ENCODE data around the gene L3MBTL4. TPM values are rescaled to one million over a fixed set of nuclear protein-coding genes. Genes with fewer than 3 reads are reported as not detected.
"Not testable (repeated sequence)": the region's sequence is repeated elsewhere in the genome, so short reads cannot be mapped to it uniquely, and the experiment has no call there.

The L3MBTL4 gene
- total RNA-seq, 3 donors from 2014 or later = 7.8 to 23.0 (median 19.7) TPM

DNA sequence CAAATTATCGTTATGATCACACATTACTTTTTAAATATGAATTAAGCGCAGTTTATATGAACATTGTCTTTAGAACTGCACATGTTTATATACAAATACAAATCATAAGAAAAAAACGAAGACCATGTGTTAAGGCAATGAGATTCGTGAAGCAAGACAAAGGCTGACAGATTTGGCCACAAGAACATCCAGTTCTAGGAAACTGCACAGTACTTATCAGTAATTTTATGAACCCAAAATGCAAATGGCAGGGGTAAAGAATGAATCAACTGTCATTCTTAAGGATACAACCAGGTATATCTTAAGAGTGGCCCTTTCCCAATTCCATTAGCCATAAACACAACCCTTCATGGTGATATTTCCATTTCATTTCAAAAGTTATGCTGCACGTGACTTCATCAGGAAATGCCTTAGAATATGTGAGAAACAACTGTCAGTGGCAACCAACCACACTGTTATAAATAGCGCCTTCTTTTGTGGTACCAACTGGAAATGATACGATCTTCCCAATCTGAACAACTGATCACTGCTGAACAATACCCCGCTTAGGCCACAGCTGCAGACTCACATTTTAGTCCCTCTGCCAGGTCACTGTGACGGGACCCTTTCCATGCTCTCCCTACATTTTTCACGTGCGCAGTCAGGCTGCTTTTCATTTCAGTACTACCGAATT lies 144.9 kb downstream of the L3MBTL4 start:
- intact Hi-C loops (cut with DNase I; ENCODE audit: low total_unique reads) = no loop called here
- Histone ChIP-seq H3K27ac (no peak overlapping the region), H3K36me3 (no peaks in the 10 kb centered on the region), H3K4me1 (no peaks in the 10 kb centered on the region), H3K9me3 (peaks cover 0 to 3% of the 10 kb centered on the region in 2 donors), H3K4me3 (no peak overlapping the region), H3K27me3 (no peaks in the 10 kb centered on the region)
- TF ChIP-seq POLR2A (IDR thresholded peaks at IDR 0.05) = no peak
- no peak for TF ChIP-seq POLR2AphosphoS5 (IDR thresholded peaks at IDR 0.05)
- TF ChIP-seq, protein P1, sequence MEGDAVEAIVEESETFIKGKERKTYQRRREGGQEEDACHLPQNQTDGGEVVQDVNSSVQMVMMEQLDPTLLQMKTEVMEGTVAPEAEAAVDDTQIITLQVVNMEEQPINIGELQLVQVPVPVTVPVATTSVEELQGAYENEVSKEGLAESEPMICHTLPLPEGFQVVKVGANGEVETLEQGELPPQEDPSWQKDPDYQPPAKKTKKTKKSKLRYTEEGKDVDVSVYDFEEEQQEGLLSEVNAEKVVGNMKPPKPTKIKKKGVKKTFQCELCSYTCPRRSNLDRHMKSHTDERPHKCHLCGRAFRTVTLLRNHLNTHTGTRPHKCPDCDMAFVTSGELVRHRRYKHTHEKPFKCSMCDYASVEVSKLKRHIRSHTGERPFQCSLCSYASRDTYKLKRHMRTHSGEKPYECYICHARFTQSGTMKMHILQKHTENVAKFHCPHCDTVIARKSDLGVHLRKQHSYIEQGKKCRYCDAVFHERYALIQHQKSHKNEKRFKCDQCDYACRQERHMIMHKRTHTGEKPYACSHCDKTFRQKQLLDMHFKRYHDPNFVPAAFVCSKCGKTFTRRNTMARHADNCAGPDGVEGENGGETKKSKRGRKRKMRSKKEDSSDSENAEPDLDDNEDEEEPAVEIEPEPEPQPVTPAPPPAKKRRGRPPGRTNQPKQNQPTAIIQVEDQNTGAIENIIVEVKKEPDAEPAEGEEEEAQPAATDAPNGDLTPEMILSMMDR (IDR thresholded peaks at IDR 0.05) = no peak
- DNase-seq (ENCODE audit: low spot score in 2 of 2) = no peak

DNA sequence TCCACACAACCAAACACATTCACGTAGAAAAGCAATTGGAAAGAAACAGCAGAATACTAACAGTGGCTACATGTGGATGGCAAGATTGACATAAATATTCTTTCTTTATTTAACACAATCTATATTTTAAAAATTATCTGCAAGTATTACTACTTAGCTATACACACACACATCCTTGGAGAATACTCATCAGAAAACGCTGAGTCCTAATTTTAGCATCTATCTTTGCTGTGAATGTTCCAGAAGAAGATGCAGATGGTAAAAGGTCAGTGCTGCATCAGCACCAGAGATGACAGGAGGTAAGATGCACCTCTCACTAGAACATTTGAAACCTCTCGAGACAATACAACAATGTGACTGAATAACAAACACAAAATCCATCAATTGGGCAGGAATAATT lies 148.5 kb downstream of the L3MBTL4 start:
- H3K27ac ChIP-seq = no peak overlapping the region
- H3K4me3 ChIP-seq = no peak overlapping the region
- DNase-seq (ENCODE audit: low spot score in 2 of 2) = no peak
- intact Hi-C loops (cut with DNase I; ENCODE audit: low total_unique reads) = no loop called here
- no peaks in the 10 kb centered on the region for H3K4me1 ChIP-seq
- no peak for TF ChIP-seq POLR2A (IDR thresholded peaks at IDR 0.05)
- TF ChIP-seq POLR2AphosphoS5 (IDR thresholded peaks at IDR 0.05) = no peak
- TF ChIP-seq, protein P1 (IDR thresholded peaks at IDR 0.05) = no peak
- H3K27me3 ChIP-seq = no peaks in the 10 kb centered on the region
- H3K9me3 ChIP-seq = no peaks in the 10 kb centered on the region
- H3K36me3 ChIP-seq = no peaks in the 10 kb centered on the region

DNA sequence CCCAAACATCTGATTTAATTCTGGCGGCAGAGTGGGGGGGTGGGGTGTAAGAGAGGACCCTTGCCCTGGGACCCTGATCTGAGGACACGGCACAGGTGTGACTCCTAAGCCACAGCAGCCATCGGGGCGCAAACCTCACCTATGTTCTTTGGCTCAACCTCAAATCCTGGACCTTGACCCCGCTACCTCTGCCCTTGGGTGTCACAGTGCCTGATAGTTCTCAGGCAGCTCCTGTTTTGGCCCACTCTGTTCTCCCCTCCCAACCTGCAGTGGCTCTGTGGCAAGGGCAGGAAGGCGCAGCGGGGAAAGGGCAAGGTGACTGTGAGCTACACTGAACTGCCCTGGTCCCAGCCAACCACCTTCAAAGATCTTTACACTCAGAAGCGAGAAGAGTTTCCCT lies 152.8 kb downstream of the L3MBTL4 start:
- no peak overlapping the region for H3K4me3 ChIP-seq
- no peak for DNase-seq (ENCODE audit: low spot score in 2 of 2)
- no peaks in the 10 kb centered on the region for H3K36me3 ChIP-seq
- no peak overlapping the region for H3K27ac ChIP-seq
- H3K27me3 ChIP-seq = no peaks in the 10 kb centered on the region
- H3K9me3 ChIP-seq = peaks cover 4 to 11% of the 10 kb centered on the region in 2 donors
- intact Hi-C loops (cut with DNase I; ENCODE audit: low total_unique reads) = no loop called here
- no peaks in the 10 kb centered on the region for H3K4me1 ChIP-seq
- no peak for TF ChIP-seq POLR2AphosphoS5 (IDR thresholded peaks at IDR 0.05)
- TF ChIP-seq, protein P1 (IDR thresholded peaks at IDR 0.05) = no peak
- no peak for TF ChIP-seq POLR2A (IDR thresholded peaks at IDR 0.05)

DNA sequence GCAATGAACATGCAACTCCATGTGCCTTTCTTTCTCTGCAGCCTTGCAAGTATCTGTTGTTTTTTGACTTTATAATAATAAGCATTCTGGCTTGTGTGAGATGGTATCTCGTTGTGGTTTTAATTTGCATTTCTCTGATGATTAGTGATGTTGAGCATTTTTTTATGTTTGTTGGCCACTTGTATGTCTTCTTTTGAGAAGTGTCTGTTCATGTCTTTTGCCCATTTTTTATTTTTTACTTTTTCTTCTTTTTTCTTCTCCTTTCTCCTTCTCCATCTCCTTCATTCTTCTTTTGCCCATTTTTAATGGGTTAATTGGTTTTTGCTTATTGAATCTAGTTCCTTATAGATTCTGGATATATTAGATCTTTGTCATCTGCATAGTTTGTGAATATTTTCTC lies 155.4 kb downstream of the L3MBTL4 start:
- H3K4me3 ChIP-seq; intact Hi-C loops (cut with DNase I; ENCODE audit: low total_unique reads); H3K36me3 ChIP-seq; H3K27ac ChIP-seq; H3K4me1 ChIP-seq; H3K27me3 ChIP-seq; DNase-seq (ENCODE audit: low spot score in 2 of 2): not testable (repeated sequence)
- H3K9me3 ChIP-seq = peaks cover 4 to 11% of the 10 kb centered on the region in 2 donors

DNA sequence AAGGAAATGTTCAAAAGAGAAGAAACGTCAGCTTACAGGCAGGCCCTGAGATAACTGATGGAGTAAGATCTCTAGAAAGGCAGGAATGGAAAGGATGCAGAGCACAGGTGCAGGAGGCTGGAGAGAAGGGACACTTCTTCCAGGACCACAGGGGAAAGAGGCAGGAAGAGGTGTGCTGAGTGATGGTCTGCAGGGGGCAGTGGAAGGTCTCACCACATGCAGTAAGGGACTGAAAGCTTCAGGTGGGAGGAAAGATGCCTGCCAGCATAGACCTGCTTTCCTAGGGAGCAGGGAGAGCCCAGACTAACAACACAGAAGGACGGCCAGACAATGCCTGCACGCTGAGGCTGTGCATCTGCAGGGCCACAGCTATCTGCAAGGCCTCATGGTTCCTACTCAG lies 156.8 kb downstream of the L3MBTL4 start:
- peaks cover 4 to 11% of the 10 kb centered on the region in 2 donors for H3K9me3 ChIP-seq
- DNase-seq (ENCODE audit: low spot score in 2 of 2) = no peak
- no peaks in the 10 kb centered on the region for H3K36me3 ChIP-seq
- no peak overlapping the region for H3K4me3 ChIP-seq
- no peaks in the 10 kb centered on the region for H3K4me1 ChIP-seq
- intact Hi-C loops (cut with DNase I; ENCODE audit: low total_unique reads) = no loop called here
- no peaks in the 10 kb centered on the region for H3K27me3 ChIP-seq
- H3K27ac ChIP-seq = no peak overlapping the region
- TF ChIP-seq, protein P1 (IDR thresholded peaks at IDR 0.05) = no peak
- no peak for TF ChIP-seq POLR2A (IDR thresholded peaks at IDR 0.05)
- TF ChIP-seq POLR2AphosphoS5 (IDR thresholded peaks at IDR 0.05) = no peak
